GM18868 (cell line): Measurements from ENCODE around the gene DNAH6.
A peak's percentile ranks its signal among the peaks of the same experiment; 100 is the strongest.
"Not testable (repeated sequence)": the region's sequence is repeated elsewhere in the genome, so short reads cannot be mapped to it uniquely, and the experiment has no call there.

Experiments used
- ATAC-seq: cut with Tn5 transposase; IDR thresholded peaks from one replicate; pipeline ENCODE4 v1.9.1; 2021; ENCODE audit warnings: mild to moderate bottlenecking, moderate library complexity; ENCODE audit not compliant: unreplicated experiment

The DNAH6 gene, protein sequence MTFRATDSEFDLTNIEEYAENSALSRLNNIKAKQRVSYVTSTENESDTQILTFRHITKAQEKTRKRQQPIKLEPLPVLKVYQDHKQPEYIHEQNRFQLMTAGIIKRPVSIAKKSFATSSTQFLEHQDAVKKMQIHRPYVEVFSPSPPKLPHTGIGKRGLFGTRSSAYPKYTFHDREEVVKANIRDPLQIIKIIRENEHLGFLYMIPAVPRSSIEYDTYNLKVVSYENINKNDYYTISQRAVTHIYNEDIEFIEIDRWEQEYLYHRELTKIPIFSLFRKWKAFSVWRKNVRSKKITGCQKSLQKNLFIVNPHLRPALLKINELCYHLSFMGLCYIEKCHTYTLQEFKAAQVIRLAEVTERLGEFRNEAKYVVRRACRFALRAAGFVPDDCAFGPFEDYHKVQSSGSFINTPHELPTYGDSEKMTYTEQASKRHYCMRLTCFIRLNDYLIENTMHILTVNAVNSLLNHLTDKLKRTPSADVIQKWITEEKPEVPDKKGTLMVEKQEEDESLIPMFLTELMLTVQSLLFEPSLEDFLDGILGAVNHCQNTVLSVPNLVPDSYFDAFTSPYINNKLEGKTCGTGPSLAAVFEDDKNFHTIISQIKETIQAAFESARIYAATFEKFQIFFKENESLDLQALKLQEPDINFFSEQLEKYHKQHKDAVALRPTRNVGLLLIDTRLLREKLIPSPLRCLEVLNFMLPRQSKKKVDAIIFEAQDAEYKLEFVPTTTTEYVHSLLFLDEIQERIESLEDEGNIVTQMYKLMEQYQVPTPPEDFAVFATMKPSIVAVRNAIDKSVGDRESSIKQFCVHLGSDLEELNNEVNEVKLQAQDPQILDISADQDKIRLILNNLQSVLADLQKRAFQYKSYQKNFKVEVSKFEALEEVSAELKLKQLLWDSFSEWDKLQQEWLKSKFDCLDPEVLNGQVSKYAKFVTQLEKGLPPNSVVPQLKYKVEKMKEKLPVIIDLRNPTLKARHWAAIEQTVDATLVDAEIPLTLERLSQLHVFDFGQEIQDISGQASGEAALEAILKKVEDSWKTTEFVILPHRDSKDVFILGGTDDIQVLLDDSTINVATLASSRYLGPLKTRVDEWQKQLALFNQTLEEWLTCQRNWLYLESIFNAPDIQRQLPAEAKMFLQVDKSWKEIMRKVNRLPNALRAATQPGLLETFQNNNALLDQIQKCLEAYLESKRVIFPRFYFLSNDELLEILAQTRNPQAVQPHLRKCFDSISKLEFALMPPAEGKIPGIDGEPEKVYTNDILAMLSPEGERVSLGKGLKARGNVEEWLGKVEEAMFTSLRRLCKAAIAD (N-terminal part only)

DNA sequence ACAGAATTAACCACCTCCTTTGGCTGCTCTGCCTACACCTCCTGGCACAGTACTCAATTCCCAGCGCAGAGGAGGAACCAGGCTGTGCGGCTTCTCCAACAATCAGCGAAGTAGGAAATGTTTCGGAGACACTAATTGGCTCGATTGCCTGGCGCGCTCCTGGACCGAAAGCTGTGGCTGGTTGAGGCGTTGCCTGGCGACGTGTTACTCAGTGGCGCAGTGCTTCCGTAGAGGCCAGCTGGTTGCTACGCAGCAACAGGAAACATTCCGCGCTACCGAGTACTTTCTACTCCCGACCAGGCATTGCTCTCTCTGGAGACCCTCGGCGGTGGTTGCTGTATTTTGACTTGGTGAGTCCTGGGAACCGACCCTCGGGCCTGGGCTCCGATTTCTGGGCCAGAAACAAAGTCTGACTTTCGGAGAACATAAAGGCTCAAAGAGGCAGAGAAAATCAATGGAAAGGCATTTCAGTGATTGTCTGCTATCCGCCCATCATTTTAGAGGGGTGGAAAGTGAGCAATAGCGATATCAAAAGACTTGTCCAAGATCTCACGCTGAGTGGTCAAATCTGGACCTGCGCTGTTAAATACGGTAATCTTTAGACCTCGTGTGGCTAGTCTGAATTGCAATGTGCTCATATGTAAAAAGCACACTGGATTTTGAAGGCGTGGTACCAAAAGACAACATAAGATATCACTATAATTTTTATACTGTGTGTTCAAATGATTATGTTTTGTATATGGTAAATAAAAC, at the start of gene DNAH6:
DNAH6 (plus strand) TSS at position 265 of the 753 bp plus-strand sequence. CDS start 1,329 bp downstream, outside the sequence.
- ATAC-seq, result peak; percentile 96

DNA sequence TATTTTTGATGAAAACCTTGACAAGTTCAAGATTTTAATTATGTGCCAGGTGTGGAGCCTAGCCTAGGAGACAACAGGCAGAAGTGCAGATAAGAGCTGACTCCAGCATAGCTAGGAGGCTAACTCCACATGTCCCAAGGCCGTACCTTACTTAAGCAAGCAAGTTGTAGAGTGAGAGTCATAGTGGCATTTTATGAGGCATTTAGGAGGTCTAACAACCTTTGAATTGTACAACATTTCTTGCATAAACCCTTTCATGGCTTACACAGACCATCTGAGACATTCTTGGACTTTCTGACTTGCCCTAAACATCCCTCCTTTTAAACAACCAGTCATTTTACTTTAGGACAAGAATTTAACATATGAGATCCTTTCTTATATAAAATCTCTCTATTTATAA, 48.9 kb upstream of the DNAH6 start:
- no peak for ATAC-seq

- ATAC-seq, result not testable (repeated sequence)
Observed at GRCh38 chr2:84472423-84472822, 43.9 kb upstream of the DNAH6 start.

DNA sequence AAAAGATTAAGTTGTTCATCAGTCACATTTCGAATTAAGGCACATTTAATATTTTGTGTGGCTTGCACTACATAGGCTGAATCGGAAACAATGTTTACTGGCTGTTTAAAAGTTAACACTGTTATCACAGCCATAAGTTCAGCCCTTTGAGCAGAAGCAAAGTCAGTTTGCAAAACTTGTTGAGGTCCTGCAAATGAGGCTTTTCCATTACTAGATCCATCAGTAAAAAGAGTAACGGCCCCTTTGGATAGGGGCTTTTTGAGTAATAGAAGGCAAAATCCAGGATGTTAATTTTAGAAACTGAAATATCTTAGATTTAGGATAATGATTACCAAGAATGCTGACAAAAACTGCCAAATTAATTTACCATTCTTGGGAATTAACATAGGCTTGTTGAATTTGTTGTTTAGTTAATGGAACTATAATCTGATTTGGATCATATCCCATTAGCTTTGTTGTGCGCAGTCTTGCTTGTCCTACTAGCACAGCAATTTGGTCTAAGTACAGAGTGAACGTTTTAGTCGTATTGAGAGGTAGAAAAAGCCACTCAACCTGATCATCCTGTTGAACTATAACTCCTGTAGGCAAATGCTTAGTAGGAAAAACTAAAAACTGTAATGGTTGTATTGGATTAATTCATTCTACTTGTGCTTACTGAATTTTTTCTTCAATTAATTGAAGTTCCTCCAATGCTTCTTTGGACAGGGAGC, 43.3 kb upstream of the DNAH6 start:
- no peak for ATAC-seq

- ATAC-seq, result no peak
Observed at GRCh38 chr2:84474176-84474575, 42.1 kb upstream of the DNAH6 start.

GRCh38 chr2:84477886-84478285, 38.4 kb upstream of the DNAH6 start:
- ATAC-seq, result no peak

DNA sequence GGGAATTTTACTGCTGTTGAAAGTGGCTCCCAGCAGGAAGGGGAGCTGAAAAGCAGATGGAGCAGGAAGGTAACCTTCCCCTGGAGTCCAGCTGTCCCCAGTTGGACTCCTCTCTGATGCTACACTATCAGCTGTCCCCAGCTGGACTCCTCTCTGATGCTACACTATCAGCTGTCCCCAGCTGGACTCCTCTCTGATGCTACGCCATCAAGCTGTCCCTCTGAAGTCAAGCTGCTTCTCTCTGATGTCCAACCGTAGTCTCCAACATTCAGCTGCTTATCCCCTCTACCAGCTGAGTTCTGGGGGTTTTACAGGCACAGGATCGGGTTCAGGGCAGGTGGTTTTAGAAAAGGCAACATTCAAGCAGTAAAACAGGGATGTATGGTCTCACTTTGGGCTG, 37.4 kb upstream of the DNAH6 start:
- ATAC-seq, result no peak

DNA sequence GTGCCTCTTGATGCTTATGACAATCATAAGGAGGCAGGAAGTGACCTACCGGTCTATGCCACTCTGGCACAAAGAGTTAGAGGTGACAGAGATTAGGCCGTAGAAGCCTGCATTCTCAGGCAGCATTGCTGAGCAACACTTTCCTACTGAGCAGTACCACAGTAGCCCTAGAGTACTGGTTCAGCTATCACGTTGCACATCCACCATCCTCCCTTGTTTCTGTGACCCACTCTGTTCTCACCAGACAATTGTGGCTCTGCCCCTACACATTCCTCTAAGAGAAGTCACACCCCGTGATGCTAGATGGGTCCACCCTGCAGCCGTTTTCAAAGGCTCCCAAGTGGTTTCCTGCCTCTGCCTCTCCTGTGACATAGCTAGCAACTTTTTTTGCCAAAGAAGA, 34.6 kb upstream of the DNAH6 start:
- no peak for ATAC-seq

DNA sequence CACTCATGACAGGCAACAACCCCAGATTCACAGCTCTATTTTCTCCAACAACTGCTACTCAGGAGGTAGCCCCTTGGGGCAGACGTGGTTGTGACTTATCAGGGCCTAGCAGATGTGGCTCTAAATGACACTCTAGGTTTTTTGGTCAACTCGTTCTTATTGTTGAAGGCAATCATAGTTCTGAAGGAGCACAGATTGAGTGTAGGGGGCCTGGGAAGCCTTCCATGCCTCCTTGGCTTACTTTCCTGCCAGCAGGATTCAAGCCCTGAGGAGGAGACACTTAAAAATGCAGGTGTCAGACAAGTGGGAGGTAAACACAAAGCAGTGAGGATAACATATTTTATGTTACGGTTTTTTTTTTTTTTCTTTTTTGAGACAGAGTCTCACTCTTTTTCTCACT, 33.7 kb upstream of the DNAH6 start:
- no peak for ATAC-seq

- no peak for ATAC-seq
Observed at GRCh38 chr2:84483320-84483719, 33.0 kb upstream of the DNAH6 start.

- ATAC-seq, result no peak
Observed at GRCh38 chr2:84486441-84487115, 29.7 kb upstream of the DNAH6 start.

- no peak for ATAC-seq
Observed at GRCh38 chr2:84487298-84487996, 28.9 kb upstream of the DNAH6 start.

DNA sequence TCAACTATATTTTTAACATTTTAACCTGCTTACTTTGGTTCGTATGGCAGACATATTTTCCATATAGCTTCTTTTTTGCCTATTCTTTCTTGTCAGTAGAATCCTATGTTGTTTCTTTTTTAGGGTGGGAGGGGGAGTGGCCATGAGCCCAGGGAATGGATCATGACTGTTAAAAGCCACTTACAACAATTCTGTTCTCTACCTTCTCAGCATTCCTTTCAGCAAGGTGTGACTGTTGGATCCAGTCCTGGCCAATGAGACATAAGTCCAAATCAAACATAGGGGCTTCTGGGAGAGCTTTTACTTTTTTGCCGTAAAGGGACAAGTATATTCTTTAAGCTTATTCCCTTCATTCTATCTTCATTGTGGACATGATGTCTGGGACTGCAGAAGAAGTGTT, 25.0 kb upstream of the DNAH6 start:
- no peak for ATAC-seq

- ATAC-seq, result no peak
Observed at GRCh38 chr2:84491741-84492140, 24.6 kb upstream of the DNAH6 start.

- no peak for ATAC-seq
Observed at GRCh38 chr2:84492571-84492970, 23.7 kb upstream of the DNAH6 start.

- no peak for ATAC-seq
Observed at GRCh38 chr2:84493514-84493913, 22.8 kb upstream of the DNAH6 start.

GRCh38 chr2:84494070-84494469, 22.2 kb upstream of the DNAH6 start:
- ATAC-seq, result no peak

DNA sequence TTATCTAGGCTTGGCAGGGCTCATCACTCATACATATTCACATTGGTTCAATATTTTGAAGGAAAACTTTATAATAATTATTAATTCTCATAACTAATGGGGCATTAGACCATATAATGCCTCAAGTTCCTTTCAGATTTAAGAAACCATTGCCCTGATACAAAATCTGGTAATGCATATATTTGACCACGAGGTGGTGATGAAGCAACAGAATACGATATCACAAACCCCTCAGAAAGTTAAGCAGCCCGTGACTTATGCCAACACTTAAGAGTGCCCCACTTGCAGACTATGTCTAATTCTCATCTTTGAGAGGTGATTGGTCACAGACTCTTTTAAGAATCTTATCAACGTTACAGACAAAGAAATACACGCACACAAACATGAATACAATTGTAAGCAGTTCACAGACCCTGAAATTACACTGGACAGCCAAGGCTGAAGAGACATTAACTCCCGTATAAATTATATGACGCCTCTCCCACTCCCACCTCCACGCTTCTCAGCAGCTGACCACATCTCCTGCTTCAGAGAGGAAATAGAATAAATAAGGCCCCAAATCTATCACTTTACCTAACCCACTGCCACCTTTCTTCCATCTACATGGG, 20.7 kb upstream of the DNAH6 start:
- peak; percentile 89 for ATAC-seq
